ENCODE measurements around the gene CD36.

- TF ChIP-seq POLR2A (IDR thresholded peaks at IDR 0.05; ENCODE audit: low read depth, low read length) (no peak), CTCF (IDR thresholded peaks at IDR 0.05; ENCODE audit: extremely low read depth in 1 of 2, insufficient read depth in 1 of 2, low read depth in 1 of 2, low read length in 2 of 2) (no peak), JUN (IDR thresholded peaks at IDR 0.05; ENCODE audit: borderline replicate concordance, insufficient read depth, insufficient read length, low read depth) (no peak), POLR2AphosphoS5 (IDR thresholded peaks at IDR 0.05; ENCODE audit: insufficient read depth, low read depth, low read length) (no peak), EZH2 (IDR thresholded peaks at IDR 0.05; ENCODE audit: borderline replicate concordance, low read depth, low read length, severe bottlenecking) (no peak), MAX (IDR thresholded peaks at IDR 0.05; ENCODE audit: insufficient read depth, insufficient read length) (no peak), FOS (IDR thresholded peaks at IDR 0.05; ENCODE audit: borderline replicate concordance, insufficient read depth, low read length) (no peak), MYC (IDR thresholded peaks at IDR 0.05; ENCODE audit: low read depth, low read length) (no peak), GATA2 (IDR thresholded peaks at IDR 0.05; ENCODE audit: insufficient read depth, insufficient read length, low read depth, low read length) (no peak)
Observed at GRCh38 chr7:80607136-80607535, 31.3 kb upstream of the CD36 start.
